Measurements from ENCODE around the gene TUBA4B.

DNA sequence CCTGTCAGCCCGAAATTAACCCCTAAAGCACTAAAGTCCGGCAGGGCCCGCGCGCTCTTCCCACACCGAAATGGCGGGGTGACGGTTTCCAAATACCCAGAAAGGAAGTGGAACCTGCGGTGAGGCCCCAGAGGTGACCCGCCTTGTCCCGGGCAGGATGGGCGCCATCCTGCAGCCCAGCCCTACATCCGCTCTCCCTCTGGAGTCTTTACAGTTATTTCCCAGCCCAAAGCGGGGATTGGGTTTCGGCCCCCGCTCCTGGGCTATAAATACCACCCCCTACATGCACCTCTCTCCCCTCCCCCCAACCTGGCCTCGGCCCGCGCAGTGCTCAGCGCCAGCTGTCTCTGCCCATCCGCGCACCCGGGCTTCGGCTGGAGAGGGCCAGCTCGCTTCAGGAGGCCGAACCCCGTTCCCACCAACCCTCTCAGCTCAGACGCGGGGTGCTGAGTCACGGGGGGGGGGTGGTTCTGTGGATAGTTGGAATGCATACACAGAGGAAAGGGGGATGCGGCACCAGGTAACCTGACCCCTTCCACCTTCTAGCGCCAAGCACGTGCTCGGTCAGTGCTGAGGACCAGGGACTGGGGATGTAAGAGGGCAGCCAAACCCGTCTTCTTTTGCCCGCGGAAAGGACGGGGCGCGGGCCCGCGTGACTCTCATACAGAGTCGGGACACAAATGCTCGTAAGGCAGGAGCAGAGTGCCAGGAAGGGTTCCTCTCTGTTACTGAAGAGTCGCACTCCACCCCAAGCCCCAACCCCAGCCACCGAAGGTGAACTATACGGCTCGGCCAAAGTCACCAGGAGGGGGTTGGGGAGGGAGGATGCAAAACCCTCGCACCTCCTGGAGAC, at the start of gene TUBA4B:
- no peak for TF ChIP-seq EZH2 (IDR thresholded peaks at IDR 0.05; ENCODE audit: insufficient read depth, poor library complexity, severe bottlenecking)
- TF ChIP-seq EZH2phosphoT487 (IDR thresholded peaks at IDR 0.05; ENCODE audit: insufficient read depth, low read depth) = no peak

All from GM23248 (cell line).